CD4-positive, alpha-beta memory T cell (primary cell): Measurements from ENCODE around the gene CEP112. TPM values are rescaled to one million over a fixed set of nuclear protein-coding genes. Genes with fewer than 3 reads are reported as not detected.
"Not testable (repeated sequence)": the region's sequence is repeated elsewhere in the genome, so short reads cannot be mapped to it uniquely, and the experiment has no call there.

Experiments used
- CTCF ChIA-PET: fragments of 350-600 bp; sonication (Branson Sonifier 250); formaldehyde crosslinking; loops from one replicate; lab custom pipeline; 2021; ENCODE audit warnings: inconsistent platforms; ENCODE audit not compliant: partially characterized antibody; lab: Charles Lee
- POLR2A ChIA-PET: fragments of 350-600 bp; sonication (Branson Sonifier 250); formaldehyde crosslinking; loops from one replicate; lab custom pipeline; 2021; ENCODE audit not compliant: partially characterized antibody; lab: Charles Lee
- DNase-seq, 5 donors: peaks; one replicate each; pipeline versions ENCODE4 v3.0.0 to v3.0.0-alpha.2; 2020 to 2022; ENCODE audit warnings: mixed read lengths in 1 of 5
- H3K27ac ChIP-seq: one replicate; pipeline ENCODE4 v1.7.0; 2013; ENCODE audit warnings: low read depth, low read length
- H3K27me3 ChIP-seq: 2 replicates; pipeline ENCODE4 v1.7.0; 2013; ENCODE audit warnings: mild to moderate bottlenecking, low read length, moderate library complexity; ENCODE audit not compliant: insufficient read depth
- H3K36me3 ChIP-seq: 2 replicates; pipeline ENCODE4 v1.7.0; 2013; ENCODE audit warnings: mild to moderate bottlenecking, low read length, moderate library complexity; ENCODE audit not compliant: insufficient read depth
- H3K4me1 ChIP-seq: 2 replicates; pipeline ENCODE4 v1.7.0; 2013; ENCODE audit warnings: mild to moderate bottlenecking, low read length, moderate library complexity; ENCODE audit not compliant: insufficient read depth
- H3K4me3 ChIP-seq, 2 donors: one replicate each; pipeline ENCODE4 v1.7.0; 2013; ENCODE audit warnings: low read length in 2 of 2, mild to moderate bottlenecking in 1 of 2
- H3K9me3 ChIP-seq, 2 donors: one replicate each; pipeline ENCODE4 v1.7.0; 2013; ENCODE audit warnings: low read length in 2 of 2, control low read depth in 1 of 2; ENCODE audit not compliant: control insufficient read depth in 1 of 2
- H3K27ac Mint-ChIP-seq, 7 donors: one replicate each; pipeline ENCODE4 v1.8.0; 2020 to 2021; ENCODE audit warnings: mixed read lengths in 7 of 7, mild to moderate bottlenecking in 6 of 7, inconsistent platforms in 3 of 7, moderate library complexity in 3 of 7
- H3K27me3 Mint-ChIP-seq, 2 donors: one replicate each; pipeline ENCODE4 v1.8.0; 2020 to 2021; ENCODE audit warnings: mixed read lengths in 2 of 2
- H3K36me3 Mint-ChIP-seq, 2 donors: one replicate each; pipeline ENCODE4 v1.8.0; 2020 to 2021; ENCODE audit warnings: mixed read lengths in 2 of 2, inconsistent platforms in 1 of 2, mild to moderate bottlenecking in 1 of 2
- H3K4me1 Mint-ChIP-seq, 4 donors: one replicate each; pipeline ENCODE4 v1.8.0; 2020 to 2021; ENCODE audit warnings: mixed read lengths in 4 of 4, mild to moderate bottlenecking in 1 of 4
- H3K4me3 Mint-ChIP-seq, 8 donors: one replicate each; pipeline ENCODE4 v1.8.0; 2020 to 2021; ENCODE audit warnings: mixed read lengths in 8 of 8, mild to moderate bottlenecking in 7 of 8, moderate library complexity in 6 of 8, inconsistent platforms in 3 of 8
- H3K9me3 Mint-ChIP-seq, 8 donors: one replicate each; pipeline ENCODE4 v1.8.0; 2020 to 2021; ENCODE audit warnings: mixed read lengths in 8 of 8, mild to moderate bottlenecking in 5 of 8, inconsistent platforms in 3 of 8, moderate library complexity in 1 of 8
- intact Hi-C: fragments of 100-400 bp; cut with micrococcal nuclease; formaldehyde crosslinking; loops from one replicate; pipeline ENCODE4 v1.15.1; 2023
- polyA plus RNA-seq, 2 donors: library from polyadenylated mRNA; unstranded; fragments of 300-500 nt; fragmentation: Illumina TruSeq; gene quantifications; one replicate each; pipeline ENCODE4 v1.2.3, GENCODE V29; 2021
- total RNA-seq, 2 experiments: library from RNA; stranded (reverse); gene quantifications; one replicate each; pipeline ENCODE4 v1.2.3, GENCODE V29; 2021

CEP112 gene
- total and polyA plus RNA-seq, 4 experiments from 2014 or later: 0.34 to 3.9 (median 1.4) TPM

DNA sequence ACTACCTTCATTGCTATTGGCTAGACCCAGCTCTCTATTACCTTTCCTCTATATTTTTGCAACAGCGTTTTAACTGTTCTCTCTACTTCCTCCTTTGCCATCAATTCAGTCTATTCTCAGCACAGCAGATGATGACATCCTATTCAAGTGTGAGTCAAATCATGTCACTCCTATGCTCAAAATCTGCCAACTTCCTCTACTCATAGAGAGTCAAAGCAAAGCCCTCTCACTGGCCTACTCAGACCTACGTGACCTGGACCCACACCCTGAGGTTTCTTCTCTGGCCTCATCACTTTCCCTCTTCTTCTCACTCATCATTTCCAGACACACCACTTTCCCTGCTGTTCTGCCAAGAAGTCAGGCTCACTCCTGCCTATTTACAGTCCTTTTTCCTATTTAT is 341.4 kb downstream of the CEP112 start:
- Mint-ChIP-seq H3K4me1 (no peaks in the 10 kb centered on the region), H3K36me3 (no peaks in the 10 kb centered on the region), H3K4me3 (no peak overlapping the region), H3K9me3 (no peaks in the 10 kb centered on the region), H3K27me3 (peaks cover 1 to 3% of the 10 kb centered on the region in 2 donors), H3K27ac (no peak overlapping the region)
- DNase-seq: no peak
- intact Hi-C loops: no loop called here
- Histone ChIP-seq H3K27me3 (peaks cover 4% of the 10 kb centered on the region), H3K27ac (no peak overlapping the region), H3K4me3 (no peak overlapping the region), H3K4me1 (no peaks in the 10 kb centered on the region), H3K9me3 (no peaks in the 10 kb centered on the region), H3K36me3 (no peaks in the 10 kb centered on the region)
- ChIA-PET CTCF (no interaction called here), POLR2A (no interaction called here)

DNA sequence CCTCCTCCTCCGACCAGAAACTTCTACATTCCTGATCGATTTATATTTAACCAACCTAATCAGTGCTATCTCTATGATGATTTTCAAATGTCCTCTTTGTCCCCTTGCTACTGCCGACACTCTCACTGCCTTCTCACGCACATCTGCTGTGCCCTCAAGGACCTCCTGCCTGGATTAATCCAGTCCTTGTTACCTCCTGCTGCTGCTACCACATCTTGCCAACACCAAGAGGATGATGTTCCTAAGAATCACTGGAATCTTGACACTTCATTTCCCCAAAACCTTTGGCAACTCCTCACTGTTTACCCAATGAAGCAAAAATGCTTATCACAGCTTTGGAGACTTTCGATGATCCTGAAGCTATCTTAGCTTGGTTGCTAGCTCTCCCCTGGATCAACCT is 343.2 kb downstream of the CEP112 start:
- ChIA-PET CTCF (no interaction called here), POLR2A (no interaction called here)
- Histone ChIP-seq H3K36me3 (no peaks in the 10 kb centered on the region), H3K27me3 (no peaks in the 10 kb centered on the region), H3K4me1 (no peaks in the 10 kb centered on the region), H3K9me3 (no peaks in the 10 kb centered on the region), H3K4me3 (no peak overlapping the region), H3K27ac (no peak overlapping the region)
- DNase-seq: no peak
- H3K27ac Mint-ChIP-seq: no peak overlapping the region
- H3K4me3 Mint-ChIP-seq: peak overlapping the region in 1 of 8 donors; percentile 45
- H3K9me3 Mint-ChIP-seq: no peaks in the 10 kb centered on the region
- H3K36me3 Mint-ChIP-seq: no peaks in the 10 kb centered on the region
- no peaks in the 10 kb centered on the region for H3K4me1 Mint-ChIP-seq
- H3K27me3 Mint-ChIP-seq: peaks cover under 1 to 3% of the 10 kb centered on the region in 2 donors
- intact Hi-C loops: no loop called here

DNA sequence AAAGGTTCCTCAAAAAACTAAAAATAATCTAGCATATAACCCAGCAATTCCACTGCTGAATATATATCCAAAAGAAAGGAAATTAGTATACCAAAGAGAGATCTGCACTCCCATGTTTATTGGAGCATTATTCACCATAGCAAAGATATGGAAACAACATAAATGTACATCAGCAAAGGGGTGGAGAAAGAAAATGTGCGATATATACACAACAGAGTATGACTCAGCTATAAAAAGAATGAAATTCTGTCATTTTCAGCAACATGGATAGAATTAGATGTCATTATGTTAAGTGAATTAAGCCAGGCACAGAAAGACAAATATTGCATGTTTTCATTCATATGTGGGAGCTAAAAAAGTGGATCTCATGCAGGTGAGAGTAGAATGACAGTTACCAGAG is 350.8 kb downstream of the CEP112 start:
- Mint-ChIP-seq H3K4me3 (no peak overlapping the region), H3K27ac (no peak overlapping the region), H3K9me3 (peaks cover 2 to 23% (median 8%) of the 10 kb centered on the region in 8 donors), H3K27me3 (no peaks in the 10 kb centered on the region), H3K4me1 (no peaks in the 10 kb centered on the region), H3K36me3 (no peaks in the 10 kb centered on the region)
- no peaks in the 10 kb centered on the region for H3K27me3 ChIP-seq
- no peak overlapping the region for H3K27ac ChIP-seq
- H3K4me3 ChIP-seq: no peak overlapping the region
- H3K9me3 ChIP-seq: no peaks in the 10 kb centered on the region
- CTCF ChIA-PET: no interaction called here
- POLR2A ChIA-PET: no interaction called here
- no peak for DNase-seq
- intact Hi-C loops: no loop called here
- H3K4me1 ChIP-seq: no peaks in the 10 kb centered on the region
- no peaks in the 10 kb centered on the region for H3K36me3 ChIP-seq

GRCh38 chr17:65837232-65837631 is 354.7 kb downstream of the CEP112 start:
- H3K4me1 ChIP-seq, H3K27me3 ChIP-seq, H3K27ac ChIP-seq, H3K36me3 ChIP-seq, H3K27me3 Mint-ChIP-seq, H3K4me1 Mint-ChIP-seq, H3K4me3 Mint-ChIP-seq, POLR2A ChIA-PET, intact Hi-C loops, CTCF ChIA-PET, H3K9me3 ChIP-seq, H3K4me3 ChIP-seq, DNase-seq, H3K27ac Mint-ChIP-seq: not testable (repeated sequence)
- H3K9me3 Mint-ChIP-seq: peaks cover 10 to 58% (median 34%) of the 10 kb centered on the region in 8 donors
- H3K36me3 Mint-ChIP-seq: peaks cover 12 to 13% of the 10 kb centered on the region in 2 donors

DNA sequence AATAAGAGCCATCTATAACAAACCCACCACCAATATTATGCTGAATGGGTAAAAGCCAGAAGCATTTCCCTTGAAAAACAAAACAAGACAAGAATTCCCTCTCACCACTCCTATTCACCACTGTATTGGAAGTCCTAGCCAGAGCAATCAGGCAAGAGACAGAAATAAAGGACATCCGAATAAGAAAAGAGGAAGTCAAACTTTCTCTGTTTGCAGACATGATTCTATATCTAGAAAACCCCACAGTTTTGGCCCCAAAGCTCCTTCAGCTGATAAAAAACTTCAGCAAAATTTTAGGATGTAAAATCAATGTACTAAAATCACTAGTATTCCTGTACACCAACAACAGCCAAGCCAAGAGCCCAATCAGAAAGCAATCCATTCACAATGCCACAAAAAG is 358.7 kb downstream of the CEP112 start:
- no peak overlapping the region for H3K27ac Mint-ChIP-seq
- H3K4me1 ChIP-seq: no peaks in the 10 kb centered on the region
- H3K9me3 ChIP-seq: peaks cover 0 to 8% of the 10 kb centered on the region in 2 donors
- DNase-seq: no peak
- H3K4me3 Mint-ChIP-seq: no peak overlapping the region
- intact Hi-C loops: no loop called here
- peaks cover 9 to 65% (median 44%) of the 10 kb centered on the region in 8 donors for H3K9me3 Mint-ChIP-seq
- H3K4me1 Mint-ChIP-seq: no peaks in the 10 kb centered on the region
- ChIA-PET POLR2A (no interaction called here), CTCF (no interaction called here)
- H3K27ac ChIP-seq: no peak overlapping the region
- peaks cover 0 to 9% of the 10 kb centered on the region in 2 donors for H3K27me3 Mint-ChIP-seq
- no peaks in the 10 kb centered on the region for H3K27me3 ChIP-seq
- no peaks in the 10 kb centered on the region for H3K36me3 ChIP-seq
- H3K36me3 Mint-ChIP-seq: peaks cover 19 to 28% of the 10 kb centered on the region in 2 donors
- H3K4me3 ChIP-seq: no peak overlapping the region

DNA sequence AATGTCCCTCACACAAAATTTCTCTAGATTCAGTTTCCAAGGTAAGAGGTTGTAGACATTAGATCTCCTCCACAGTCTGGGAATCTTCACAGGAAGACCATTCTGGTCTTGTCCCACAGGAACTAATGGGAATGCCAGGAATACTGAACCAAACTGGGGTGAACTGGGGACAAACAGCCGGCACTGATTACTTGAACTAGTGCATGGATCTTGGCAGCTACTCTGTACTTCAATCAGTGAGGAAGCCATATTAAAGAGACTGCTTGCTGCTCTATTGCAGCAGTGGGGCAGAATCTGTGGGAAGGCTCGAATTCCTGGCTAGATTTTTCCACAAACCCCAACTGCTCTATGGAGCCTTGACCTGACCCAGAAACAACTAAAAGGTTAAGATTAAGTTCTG is 361.6 kb downstream of the CEP112 start:
- no peak for DNase-seq
- intact Hi-C loops: no loop called here
- H3K27ac Mint-ChIP-seq: no peak overlapping the region
- H3K36me3 Mint-ChIP-seq: peaks cover 19 to 30% of the 10 kb centered on the region in 2 donors
- H3K4me1 ChIP-seq: no peaks in the 10 kb centered on the region
- H3K9me3 ChIP-seq: peaks cover 0 to 8% of the 10 kb centered on the region in 2 donors
- no peaks in the 10 kb centered on the region for H3K36me3 ChIP-seq
- H3K4me3 ChIP-seq: no peak overlapping the region
- H3K9me3 Mint-ChIP-seq: peaks cover 10 to 55% (median 45%) of the 10 kb centered on the region in 8 donors
- ChIA-PET CTCF (no interaction called here), POLR2A (no interaction called here)
- peaks cover 0 to 2% (median 0%) of the 10 kb centered on the region in 4 donors for H3K4me1 Mint-ChIP-seq
- no peaks in the 10 kb centered on the region for H3K27me3 ChIP-seq
- no peak overlapping the region for H3K27ac ChIP-seq
- H3K27me3 Mint-ChIP-seq: peaks cover 0 to 9% of the 10 kb centered on the region in 2 donors
- no peak overlapping the region for H3K4me3 Mint-ChIP-seq

- H3K4me3 Mint-ChIP-seq, H3K4me1 Mint-ChIP-seq, H3K4me1 ChIP-seq, H3K27ac ChIP-seq, H3K27me3 ChIP-seq, DNase-seq, intact Hi-C loops, H3K9me3 ChIP-seq, H3K27ac Mint-ChIP-seq, POLR2A ChIA-PET, CTCF ChIA-PET, H3K27me3 Mint-ChIP-seq, H3K36me3 ChIP-seq, H3K4me3 ChIP-seq: not testable (repeated sequence)
- Mint-ChIP-seq H3K36me3 (peaks cover under 1 to 10% of the 10 kb centered on the region in 2 donors), H3K9me3 (peaks cover 2 to 21% (median 16%) of the 10 kb centered on the region in 8 donors)
Observed at GRCh38 chr17:65826577-65826976, 365.4 kb downstream of the CEP112 start.

DNA sequence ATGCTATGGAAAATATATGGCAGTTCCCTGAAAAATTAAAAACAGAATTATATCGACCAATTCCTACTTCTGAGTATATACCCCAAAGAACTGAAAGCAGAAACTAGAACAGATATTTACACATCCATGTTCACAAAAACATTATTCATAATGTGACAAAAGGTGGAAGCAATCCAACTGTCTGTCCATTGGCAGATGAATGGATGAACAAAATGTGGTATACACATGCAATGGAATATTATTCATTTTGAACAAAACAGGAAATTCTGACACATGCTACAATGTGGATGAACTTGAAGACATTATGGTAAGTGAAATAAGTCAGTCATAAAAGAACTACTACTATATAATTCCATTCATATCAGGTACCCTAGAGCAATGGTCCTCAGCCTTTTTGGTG is 367.0 kb downstream of the CEP112 start:
- peaks cover 0 to 2% (median 0%) of the 10 kb centered on the region in 4 donors for H3K4me1 Mint-ChIP-seq
- no peaks in the 10 kb centered on the region for H3K36me3 ChIP-seq
- ChIA-PET CTCF (no interaction called here), POLR2A (no interaction called here)
- H3K27me3 ChIP-seq: no peaks in the 10 kb centered on the region
- no peak overlapping the region for H3K4me3 Mint-ChIP-seq
- no peak overlapping the region for H3K27ac Mint-ChIP-seq
- H3K27ac ChIP-seq: no peak overlapping the region
- H3K4me3 ChIP-seq: no peak overlapping the region
- H3K9me3 Mint-ChIP-seq: peaks cover 2 to 9% (median 4%) of the 10 kb centered on the region in 8 donors
- no peaks in the 10 kb centered on the region for H3K4me1 ChIP-seq
- H3K36me3 Mint-ChIP-seq: peaks cover 0 to 3% of the 10 kb centered on the region in 2 donors
- no peaks in the 10 kb centered on the region for H3K27me3 Mint-ChIP-seq
- no peak for DNase-seq
- intact Hi-C loops: no loop called here
- H3K9me3 ChIP-seq: no peaks in the 10 kb centered on the region
